ENCODE measurements around the gene PLPPR3.

Gene PLPPR3

DNA sequence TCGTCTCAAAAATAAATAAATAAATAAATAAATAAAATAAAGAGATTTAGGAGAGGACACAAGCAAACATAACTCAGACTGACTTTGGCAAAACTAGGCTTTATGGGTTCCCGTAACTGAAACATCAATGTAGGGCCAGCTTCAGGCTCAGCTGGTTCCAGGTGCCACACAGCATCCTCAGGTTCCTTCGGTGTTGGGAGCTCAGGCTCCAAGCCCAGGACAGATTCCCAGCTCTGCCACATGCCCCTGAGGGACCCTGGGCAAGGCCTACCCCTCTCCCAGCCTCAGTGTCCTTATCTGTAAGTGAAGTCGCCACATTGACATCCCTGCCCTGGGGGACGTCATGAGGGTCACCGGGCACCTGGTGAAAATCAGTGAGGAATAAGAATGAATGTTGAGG is 52.1 kb downstream of the PLPPR3 start:
- no peak for DNase-seq

DNA sequence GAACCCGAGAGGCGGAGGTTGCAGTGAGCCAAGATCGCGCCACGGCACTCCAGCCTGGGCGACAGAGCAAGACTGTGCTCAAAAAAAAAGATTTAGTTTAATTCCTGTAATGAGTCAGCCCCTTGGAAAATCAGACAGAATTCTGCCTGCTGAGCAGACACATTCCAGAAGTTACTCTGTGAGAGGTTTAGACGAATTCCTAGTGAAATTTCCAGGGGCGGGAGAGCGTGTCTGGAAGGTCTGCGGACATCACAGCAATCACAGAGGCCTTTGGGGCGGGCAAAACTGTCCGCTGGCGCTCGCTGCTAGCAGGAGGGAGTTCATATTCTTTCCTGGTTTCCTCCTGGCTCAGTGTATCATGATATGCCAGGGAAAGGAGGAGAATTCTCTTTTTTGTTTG is 53.3 kb downstream of the PLPPR3 start:
- peak; percentile 67 for DNase-seq

DNA sequence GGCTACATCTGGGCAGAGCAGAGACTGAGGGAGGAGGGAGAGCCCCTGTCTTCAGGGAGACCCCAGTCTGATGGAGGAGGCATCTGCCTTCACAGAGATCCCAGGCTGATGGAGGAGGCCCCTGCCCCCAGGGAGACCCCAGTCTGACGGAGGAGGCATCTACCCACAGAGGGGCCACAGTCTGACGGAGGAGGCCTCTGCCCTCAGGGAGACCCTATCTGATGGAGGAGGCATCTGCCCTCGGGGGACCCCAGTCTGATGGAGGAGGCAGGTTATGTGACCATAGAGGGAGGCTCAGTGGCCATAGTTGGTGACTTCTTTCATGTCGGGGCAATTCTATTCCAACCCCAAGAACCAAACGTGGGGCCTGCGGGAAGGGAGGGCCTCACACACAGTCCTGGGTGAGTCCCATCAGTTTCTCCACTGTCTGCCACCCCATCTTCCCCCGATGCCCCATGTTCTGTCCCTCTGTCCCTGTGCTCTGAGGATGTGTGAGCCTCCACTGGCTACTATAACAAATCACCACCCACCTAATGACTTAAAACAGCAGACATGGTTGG is 56.5 kb downstream of the PLPPR3 start:
- DNase-seq, result no peak

GRCh38 chr19:764301-764700 is 57.5 kb downstream of the PLPPR3 start:
- DNase-seq, result no peak

DNA sequence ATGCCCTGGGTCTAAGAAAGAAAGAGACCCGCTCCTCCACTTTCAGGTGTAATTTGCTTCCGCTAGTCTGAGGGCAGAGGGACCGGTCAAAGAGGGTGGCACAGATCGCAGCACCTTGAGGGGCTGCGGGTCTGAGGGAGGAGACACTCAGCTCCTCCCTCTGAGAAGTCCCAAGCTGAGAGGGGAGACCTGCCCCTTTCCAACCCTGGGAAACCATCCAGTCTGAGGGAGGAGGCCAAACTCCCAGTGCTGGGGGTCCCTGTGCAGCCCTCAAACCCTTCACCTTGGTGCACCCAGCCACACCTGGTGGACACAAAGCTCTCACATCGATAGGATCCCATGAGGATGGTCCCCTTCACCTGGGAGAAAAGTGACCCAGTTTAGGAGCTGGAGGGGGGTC is 57.9 kb downstream of the PLPPR3 start:
- no peak for DNase-seq

- no peak for DNase-seq
These were observed 58.6 kb downstream of the PLPPR3 start for GRCh38 chr19:763181-763580.

Data from right hindlimb (tissue), 1 donor.